ENCODE data around the gene GRIN1.
A peak's percentile ranks its signal among the peaks of the same experiment; 100 is the strongest.

The GRIN1 gene

DNA sequence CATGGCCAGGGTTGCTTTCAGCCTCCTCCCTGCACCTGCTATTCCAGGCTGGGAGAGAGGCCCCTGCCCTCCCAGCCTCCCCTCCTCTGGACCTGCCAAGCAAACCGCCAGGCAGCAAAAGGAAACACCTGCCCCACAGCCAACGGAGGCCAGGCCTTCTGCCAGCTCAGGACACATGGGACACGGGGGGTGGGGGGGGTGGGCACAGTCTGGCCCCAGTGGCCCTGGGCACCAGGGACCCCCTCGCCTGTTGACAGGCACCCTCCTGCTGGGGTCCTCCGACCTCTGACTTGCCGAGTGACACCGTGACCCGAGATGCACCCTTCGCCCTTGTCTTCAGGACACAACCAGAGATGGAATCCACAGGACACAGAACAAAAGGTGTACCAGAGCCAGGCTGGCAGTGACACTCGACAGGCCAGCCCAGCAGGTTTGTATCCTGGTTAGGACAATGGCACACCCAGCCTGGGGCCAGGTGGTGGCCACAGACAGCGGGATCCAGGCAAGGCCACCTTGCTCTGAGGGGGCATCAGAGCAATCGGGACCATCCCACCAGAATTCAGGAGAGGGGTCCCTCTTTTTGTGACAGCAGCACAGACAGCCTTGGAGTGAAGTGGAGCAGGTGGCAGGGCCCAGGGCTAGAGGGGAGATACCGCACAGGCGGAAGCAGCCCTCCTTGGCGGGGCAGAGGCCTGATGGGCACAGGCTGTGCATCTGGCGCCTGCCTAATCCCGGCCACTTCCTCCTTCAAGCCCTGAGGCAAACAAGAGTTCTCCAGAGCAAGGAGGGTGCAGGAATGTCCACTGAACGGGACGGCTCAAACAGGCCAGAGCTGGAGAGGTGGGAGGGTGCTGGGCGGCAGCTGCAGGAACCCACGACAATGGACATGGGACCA, 34.2 kb downstream of the GRIN1 start:
- no peak for DNase-seq (ENCODE audit: low read depth, low spot score)
- CTCF ChIA-PET: interaction anchor here (1.3 to 5.4 kb wide), 3 partner anchors 14 to 23 kb away, joined by 4 to 30 read pairs (median 4); partner anchors contain the start of genes ANAPC2 and SSNA1
- TF ChIP-seq, protein P1, sequence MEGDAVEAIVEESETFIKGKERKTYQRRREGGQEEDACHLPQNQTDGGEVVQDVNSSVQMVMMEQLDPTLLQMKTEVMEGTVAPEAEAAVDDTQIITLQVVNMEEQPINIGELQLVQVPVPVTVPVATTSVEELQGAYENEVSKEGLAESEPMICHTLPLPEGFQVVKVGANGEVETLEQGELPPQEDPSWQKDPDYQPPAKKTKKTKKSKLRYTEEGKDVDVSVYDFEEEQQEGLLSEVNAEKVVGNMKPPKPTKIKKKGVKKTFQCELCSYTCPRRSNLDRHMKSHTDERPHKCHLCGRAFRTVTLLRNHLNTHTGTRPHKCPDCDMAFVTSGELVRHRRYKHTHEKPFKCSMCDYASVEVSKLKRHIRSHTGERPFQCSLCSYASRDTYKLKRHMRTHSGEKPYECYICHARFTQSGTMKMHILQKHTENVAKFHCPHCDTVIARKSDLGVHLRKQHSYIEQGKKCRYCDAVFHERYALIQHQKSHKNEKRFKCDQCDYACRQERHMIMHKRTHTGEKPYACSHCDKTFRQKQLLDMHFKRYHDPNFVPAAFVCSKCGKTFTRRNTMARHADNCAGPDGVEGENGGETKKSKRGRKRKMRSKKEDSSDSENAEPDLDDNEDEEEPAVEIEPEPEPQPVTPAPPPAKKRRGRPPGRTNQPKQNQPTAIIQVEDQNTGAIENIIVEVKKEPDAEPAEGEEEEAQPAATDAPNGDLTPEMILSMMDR (IDR thresholded peaks at IDR 0.05; ENCODE audit: insufficient read depth, low read length, missing control alignments): no peak
- H3K4me3 ChIP-seq (ENCODE audit: low read depth, low read length): no peak overlapping the region
- POLR2A ChIA-PET: interaction anchor here (0.6 kb wide), 1 partner anchor 254 kb away, joined by 5 read pairs; no protein-coding TSS in a partner anchor

DNA sequence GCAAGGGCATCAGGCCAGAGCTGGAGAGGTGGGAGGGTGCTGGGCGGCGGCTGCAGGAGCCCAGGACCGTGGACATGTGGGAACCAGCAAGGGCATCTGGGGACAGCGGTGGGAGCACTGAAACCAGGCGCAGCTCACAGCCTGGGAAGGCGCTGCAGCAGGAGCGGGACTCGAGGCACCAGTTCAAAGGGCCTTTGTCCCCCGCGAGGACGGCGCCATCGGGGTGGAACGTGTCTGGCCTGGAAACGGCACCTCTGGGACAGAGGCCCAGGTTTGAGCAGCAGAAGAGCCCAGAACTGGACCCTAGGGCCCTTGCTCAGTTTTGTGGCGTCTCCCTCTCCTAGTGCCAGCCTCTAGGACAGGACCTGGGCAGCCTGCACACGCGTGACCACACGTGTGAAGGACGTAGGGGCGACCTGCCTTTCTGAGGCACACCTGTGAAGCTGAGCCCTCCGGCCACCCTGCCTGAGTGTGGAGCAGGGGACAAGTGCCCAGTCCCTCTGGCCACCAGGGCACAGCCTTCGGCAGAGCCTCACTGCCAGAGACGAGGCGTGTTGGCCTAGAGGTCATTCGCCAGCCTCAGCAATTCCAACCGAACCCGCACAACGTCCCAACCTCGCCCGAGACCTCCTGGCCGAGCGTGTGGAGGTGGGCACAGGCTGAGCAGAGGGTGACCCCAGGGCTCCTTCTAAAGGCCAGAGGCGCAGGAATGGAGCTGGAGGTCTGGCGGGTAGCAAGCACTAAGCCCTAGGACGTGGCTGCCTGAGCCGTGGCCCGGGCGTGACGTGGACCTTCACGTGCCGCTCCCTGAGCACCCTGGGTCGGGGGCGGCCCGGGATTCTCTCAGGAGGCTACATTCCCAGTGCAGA, 35.1 kb downstream of the GRIN1 start:
- TF ChIP-seq, protein P1 (IDR thresholded peaks at IDR 0.05; ENCODE audit: insufficient read depth, low read length, missing control alignments): no peak
- POLR2A ChIA-PET: interaction anchor here (0.6 to 1.2 kb wide), 3 partner anchors 9 to 255 kb away, joined by 4 to 5 read pairs (median 5); partner anchors contain the start of gene MAN1B1
- CTCF ChIA-PET: interaction anchor here (1.2 to 5.4 kb wide), 2 partner anchors 14 to 116 kb away, joined by 3 to 30 read pairs; partner anchors contain the start of genes ANAPC2 and SSNA1
- DNase-seq (ENCODE audit: low read depth, low spot score): no peak
- no peak overlapping the region for H3K4me3 ChIP-seq (ENCODE audit: low read depth, low read length)

DNA sequence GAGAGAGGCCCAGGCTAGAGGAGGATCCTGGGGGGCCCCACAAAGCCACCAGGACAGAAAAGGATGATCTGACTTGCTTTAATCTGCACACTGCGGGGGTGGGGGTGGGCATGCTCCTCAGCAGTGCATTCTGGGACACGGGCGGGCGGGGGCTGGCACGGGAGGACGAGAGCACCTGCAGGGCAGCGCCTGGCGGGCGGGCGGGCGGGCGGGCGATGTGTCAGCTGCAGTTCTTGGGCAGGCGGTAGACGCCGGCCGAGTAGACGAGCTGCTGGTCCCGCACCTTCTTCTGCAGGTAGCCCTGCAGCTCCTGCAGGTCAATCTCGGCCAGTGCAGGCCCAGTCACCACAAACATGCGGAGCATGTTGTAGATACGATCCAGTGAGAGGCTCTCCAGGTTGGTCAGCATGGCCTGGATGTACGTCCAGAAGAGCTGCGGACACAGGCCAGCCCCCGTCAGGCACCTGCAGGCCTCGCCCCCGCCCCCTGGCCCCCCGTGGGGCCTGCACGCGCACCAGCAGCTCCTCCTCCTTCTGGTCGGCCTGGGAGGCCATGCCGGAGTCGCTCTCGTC, 35.9 kb downstream of the GRIN1 start:
- DNase-seq (ENCODE audit: low read depth, low spot score): no peak
- POLR2A ChIA-PET: interaction anchor here (0.6 to 1.2 kb wide), 3 partner anchors 8 to 88 kb away, joined by 3 to 5 read pairs (median 4); partner anchors contain the start of genes MAN1B1 and SSNA1
- H3K4me3 ChIP-seq (ENCODE audit: low read depth, low read length): no peak overlapping the region
- TF ChIP-seq, protein P1 (IDR thresholded peaks at IDR 0.05; ENCODE audit: insufficient read depth, low read length, missing control alignments): no peak
- CTCF ChIA-PET: interaction anchor here (1.2 to 5.4 kb wide), 2 partner anchors 14 to 116 kb away, joined by 3 to 30 read pairs; partner anchors contain the start of genes ANAPC2 and SSNA1

DNA sequence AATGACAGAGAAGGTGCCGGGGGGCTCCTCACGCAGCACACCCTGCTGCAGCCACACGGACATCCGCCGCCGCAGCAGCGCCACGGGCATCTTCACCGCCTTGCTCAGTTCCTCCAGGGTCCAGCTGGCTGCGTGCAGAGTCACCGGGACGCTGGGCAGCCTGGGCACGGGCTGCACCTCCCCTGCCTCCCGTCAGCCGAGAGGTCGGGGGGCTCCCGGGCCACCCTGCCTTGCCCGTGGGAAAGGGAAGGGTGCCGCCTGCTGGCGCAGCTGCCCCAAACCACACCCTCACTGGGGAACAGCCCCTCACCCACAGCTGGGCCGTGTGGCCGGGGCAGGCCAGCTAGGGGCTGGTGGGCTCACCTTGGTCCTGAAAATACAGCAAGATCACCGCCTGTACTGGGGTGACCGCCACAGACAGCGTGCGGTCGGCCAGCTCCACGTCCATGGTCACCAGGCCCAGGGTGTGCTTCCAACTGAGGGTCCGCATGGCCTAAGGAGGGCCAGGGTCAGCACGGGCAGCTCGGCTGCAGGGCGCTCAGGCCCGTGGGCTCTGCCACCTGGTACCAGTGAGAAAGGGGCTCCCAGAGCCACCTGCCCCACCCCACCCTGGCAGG, 36.5 kb downstream of the GRIN1 start:
- no peak overlapping the region for H3K4me3 ChIP-seq (ENCODE audit: low read depth, low read length)
- TF ChIP-seq, protein P1 (IDR thresholded peaks at IDR 0.05; ENCODE audit: insufficient read depth, low read length, missing control alignments): peak; percentile 22
- ChIA-PET CTCF (interaction anchor here (1.2 to 5.4 kb wide), 2 partner anchors 13 to 117 kb away, joined by 3 to 30 read pairs; partner anchors contain the start of genes ANAPC2 and SSNA1), POLR2A (interaction anchor here (1.1 kb wide), 1 partner anchor 13 kb away, joined by 3 read pairs; the partner anchor contains the start of gene SSNA1)
- no peak for DNase-seq (ENCODE audit: low read depth, low spot score)

DNA sequence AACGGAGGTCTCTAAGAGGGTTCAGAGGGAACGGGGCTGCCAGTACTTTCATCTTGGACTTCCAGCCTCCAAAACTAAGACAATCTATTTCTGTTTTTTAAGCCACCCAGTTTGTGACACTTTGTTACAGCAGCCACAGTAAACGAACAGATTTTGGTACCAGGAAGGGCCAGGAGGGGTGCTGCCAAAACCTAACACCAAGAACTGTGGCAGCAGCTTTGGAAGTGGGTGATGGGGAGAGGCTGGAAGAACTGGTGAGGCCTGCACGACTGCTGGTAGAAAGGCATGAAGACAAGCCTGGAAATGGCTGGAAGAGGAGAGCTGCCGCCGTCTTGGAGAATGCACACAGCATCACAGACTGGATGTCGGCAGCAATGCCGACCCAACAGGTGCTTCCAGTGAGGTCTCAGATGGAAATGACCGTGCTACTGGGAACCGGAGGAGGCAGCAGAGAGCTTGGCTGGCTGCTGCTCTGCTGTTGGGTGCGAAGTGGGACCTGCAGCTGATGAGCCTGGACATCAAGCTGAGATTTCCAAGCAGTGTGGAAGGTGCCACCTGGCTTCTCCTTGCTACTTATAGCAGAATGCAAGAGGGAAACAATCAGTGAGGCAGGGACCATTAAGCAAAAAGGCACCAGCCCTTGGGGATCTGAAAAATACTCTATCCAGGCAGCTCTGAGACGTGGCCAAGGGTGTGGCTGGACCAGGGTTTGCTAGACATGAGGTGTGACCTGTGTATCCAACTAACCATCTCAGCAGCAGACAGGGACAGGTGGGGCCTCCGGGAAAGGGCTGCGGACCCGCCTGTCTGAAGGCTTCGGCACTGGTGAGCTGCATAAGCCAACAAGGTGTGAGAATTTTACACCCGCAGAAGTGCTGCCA, 37.6 kb downstream of the GRIN1 start:
- TF ChIP-seq, protein P1 (IDR thresholded peaks at IDR 0.05; ENCODE audit: insufficient read depth, low read length, missing control alignments): peak; percentile 54
- no peak for DNase-seq (ENCODE audit: low read depth, low spot score)
- ChIA-PET POLR2A (interaction anchor here (0.8 to 1.1 kb wide), 3 partner anchors 12 to 64 kb away, joined by 3 read pairs; partner anchors contain the start of genes ANAPC2, SSNA1 and TUBB4B), CTCF (interaction anchor here (0.8 to 5.4 kb wide), 8 partner anchors 10 to 86 kb away, joined by 3 to 30 read pairs (median 3); partner anchors contain the start of genes ANAPC2, RNF224 and SSNA1)
- no peak overlapping the region for H3K4me3 ChIP-seq (ENCODE audit: low read depth, low read length)

All from AG04449 (cell line).